ENCODE results near the gene ARHGAP15. TPM values are rescaled to one million over a fixed set of nuclear protein-coding genes. Genes with fewer than 3 reads are reported as not detected.

Gene ARHGAP15
- total RNA-seq, 1 donor from 2014 or later, result 14.2 TPM

DNA sequence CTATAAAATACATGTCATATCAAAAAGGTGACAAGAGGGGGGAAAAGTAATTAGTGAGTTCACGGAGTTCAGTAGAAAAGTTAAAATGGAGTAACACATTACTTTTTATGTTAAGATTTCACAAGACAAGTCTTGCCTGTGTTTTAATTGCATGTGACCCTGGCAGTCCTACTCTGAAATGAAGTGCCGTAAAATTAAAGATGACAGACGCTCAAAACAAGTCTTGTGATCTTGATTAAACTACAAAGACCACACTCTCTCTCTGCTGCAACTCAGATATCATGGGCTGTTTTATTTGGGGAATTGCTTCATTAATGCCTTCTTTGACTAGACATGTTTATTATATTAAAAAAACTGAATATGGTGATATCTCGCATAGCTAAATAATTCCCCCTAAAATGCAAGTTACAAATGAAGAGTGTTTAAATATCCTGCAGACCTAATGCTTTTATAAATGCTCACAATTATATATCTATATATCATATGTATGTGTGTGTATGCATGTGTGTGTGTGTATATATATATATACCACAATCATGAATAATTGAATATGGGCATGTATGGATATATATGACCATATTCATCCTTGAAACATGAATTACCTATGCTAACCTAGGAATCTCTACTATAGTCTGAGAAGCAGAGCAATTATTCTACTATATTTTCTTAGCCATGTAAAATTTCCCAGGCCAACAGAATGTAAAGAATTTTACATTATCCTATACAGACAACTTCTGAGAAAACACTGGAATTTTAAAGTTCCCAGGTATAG is 647.5 kb downstream of the ARHGAP15 start:
- no peak for DNase-seq

DNA sequence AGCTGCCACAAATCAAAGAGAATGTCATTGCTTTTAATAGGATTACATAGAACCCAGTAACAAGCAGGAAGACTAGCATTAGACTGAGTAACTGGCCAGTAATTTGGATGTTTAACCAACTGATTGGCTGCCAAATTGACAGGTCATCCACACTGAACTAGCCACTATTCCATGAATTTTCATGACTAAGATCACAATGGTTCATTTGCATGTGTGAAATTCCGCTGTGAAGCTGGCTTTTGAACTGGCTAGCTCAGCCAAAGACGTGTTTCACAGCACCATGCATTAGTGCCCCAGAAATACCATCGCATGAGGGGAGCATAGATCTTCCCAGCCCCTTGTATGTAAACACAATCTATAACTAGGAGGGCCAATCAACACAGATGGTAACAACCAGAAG is 649.8 kb downstream of the ARHGAP15 start:
- DNase-seq, result no peak

DNA sequence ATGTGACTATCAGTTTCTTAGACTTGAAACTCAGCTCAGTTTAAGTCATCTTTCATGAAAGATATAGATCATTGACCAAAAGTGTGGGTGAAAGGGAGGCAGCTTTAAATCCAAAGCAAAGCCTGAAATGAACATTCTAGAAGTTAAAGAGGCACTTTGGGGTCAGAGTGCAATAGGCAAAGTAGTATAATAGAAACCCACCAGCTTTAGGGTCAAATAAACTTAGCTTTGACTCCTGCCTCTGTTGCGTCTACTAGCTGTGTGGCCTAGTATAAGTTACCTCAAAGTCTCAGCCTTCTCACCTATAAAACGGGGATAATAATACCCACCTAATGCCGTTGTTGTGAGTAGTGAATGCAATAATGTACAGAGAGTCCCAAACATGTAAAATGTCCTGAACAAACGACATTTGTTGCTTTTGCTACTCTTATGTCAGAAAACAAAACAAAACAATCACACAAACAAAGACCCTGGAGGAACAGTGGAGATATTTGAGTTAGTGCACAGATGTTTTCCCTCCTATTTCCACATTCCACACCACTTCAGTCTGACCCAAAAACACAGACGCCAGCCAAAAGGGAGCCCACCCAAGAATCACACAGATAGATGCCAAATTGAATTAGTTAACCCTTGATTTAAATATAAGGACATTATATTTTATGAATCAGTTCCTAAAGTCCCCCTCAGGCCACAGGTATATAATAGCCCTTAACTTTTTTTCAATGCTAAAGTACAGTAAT is 657.0 kb downstream of the ARHGAP15 start:
- DNase-seq, result no peak

DNA sequence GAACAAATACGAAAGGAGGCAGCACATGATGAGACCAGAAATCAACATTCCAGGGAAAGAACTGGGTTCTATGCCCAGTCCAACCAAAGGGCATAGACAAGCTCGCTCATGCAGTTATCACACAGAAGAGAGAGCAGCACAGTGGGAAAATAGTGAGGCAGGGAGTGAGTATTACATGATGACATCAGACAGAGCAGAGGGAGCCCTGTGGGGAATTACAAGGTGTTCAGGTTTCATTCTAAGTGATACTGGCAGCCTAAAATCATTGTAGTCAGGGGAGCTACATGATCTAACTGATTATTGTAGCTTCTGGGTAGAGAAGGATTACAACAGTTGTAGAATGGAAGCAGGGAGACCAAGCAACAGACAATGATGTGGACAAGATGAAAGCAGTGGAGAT is 658.5 kb downstream of the ARHGAP15 start:
- no peak for DNase-seq

DNA sequence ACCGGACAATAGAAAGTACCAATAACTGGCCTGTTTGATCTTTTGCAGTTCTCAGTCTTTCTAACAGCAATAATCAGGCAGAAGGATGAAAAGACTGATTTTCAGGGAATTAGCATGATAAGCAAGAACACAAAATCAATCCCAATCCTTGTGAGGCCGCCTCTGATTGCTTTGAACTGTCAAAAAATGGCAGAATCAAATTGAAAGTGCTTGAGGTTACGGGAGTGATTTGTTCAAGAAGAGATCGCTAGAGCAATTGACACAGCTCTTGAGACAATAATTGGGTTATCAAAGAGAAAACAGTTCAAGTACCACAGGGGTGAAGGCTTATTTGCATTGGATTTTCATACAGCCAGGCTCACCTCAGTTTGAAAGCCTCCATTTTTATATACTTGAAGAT is 663.4 kb downstream of the ARHGAP15 start:
- DNase-seq, result no peak

DNA sequence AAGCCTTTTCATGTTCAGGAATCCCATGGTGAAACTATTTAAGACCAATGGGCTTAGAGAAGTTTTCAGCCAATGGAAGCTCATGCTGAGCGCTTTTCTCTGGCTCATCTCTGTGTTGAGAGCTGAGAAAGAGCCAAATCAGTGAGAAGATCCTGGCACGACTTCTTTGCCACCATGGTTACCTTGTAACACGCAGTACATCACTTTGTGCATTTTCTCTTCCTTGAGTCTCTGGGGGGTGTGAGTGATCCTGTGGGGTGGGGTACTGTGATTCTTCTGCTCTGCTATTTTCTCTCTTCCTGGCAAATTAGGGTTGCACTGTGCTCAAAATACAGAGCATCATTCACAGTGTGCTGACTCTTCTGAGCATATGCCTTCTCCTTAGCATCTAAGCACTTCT is 664.2 kb downstream of the ARHGAP15 start:
- no peak for DNase-seq

DNA sequence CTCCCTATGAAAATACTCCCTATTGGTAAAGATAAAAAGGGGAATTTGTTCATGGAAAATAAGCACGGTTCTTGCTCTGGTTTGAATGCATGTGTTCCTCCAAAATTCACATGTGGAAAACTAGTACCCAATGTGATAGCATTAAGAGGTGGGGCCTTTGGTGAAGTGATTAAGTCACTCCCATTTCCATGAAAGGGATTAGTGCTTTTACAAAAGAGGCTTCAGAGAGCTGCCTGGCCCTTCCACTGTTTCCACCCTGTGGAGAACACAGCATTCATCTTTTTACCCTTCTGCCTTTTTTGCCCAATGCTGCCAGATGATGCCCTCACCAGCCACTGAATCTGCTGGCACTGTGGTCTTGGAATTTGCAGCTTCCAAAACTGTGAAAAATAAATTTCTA is 666.8 kb downstream of the ARHGAP15 start:
- no peak for DNase-seq

DNA sequence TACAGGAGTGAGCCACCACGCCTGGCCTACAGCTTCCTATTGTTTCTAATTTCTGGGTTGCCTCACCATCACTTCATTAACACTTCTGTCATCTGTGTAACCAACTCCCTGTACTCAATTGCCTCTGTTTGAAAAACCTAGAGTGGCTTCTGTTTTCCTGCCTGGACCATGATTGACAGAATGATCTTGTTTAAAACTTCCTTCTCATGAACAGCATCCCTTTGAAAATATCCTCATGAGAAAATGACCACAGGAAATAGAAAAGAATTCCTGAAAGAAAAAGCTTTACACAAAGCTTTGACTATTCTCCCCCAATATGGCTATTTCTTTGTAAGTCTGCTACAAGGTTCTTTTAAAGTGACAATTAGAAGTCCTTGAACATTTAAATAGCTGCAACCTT is 672.3 kb downstream of the ARHGAP15 start:
- no peak for DNase-seq

DNA sequence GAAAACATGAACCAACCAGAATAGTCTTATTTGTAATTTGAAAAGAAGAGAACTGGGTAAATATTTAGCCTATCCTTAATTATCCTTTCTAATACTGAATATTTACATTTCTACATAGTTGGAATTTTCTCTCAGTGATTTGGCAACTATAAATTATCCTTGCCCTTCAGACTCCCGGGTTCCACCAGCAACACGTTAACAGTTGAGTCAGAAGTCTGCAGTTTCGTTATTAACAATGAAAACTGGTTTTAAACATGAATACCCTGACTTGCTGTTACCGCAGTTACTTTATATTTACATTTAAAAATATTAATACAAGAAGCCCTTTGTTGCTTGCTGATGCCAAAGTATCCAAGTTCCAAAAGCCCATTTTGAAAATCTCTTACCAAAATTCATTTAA is 673.0 kb downstream of the ARHGAP15 start:
- no peak for DNase-seq

DNA sequence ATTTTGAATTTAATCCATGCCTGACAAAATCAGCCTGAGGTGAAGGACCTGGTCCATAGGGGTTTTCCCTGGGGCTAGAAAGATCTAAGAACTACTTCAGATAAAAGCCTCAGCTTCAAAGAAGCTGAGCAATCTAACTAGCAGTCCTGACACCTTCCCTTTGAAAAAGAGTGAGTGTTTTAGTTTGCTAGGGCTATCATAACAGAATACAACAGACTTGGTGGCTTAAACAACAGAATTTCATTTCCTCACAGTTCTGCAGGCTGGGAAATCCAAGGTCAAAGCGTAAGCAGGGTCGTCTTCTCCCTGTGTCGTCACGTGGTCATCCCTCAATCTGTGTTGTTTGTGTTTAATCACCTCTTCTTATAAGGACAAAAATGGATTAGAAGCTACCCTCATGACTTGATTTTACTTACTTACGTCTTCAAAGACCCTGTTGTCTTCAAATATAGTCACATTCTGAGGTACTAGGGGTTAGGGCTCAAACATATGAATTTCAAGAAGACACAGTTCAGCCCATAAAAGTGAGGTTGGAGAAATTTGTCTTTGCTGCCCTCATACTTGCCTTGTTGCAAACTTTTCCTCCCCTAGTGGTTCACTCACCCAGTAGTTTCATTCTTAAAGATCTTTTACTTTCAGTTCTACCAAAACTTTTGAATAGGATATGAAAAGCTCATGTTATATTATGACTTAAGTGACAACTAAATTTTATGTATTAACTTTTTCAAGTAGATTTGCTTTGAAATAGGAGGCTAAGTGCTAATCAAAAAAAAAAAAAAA is 673.8 kb downstream of the ARHGAP15 start:
- no peak for DNase-seq

DNA sequence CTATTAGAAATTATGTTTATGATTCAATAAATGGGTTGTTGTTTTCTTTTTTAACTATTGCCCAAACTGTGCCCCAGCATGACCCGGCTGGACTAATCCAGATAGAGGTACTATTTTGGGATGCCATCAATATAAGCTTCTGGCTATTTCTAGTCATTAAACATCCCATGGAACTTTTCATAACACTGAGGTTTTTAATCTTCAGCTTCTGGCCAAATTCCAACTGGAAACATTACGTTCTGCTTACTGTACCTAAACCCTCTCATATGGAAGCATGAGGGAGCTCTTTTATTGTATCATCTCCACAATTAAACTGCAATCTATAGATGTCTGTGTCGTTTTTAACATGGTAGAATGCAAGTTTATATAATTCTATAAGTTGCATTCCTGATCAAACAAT is 674.7 kb downstream of the ARHGAP15 start:
- no peak for DNase-seq

DNA sequence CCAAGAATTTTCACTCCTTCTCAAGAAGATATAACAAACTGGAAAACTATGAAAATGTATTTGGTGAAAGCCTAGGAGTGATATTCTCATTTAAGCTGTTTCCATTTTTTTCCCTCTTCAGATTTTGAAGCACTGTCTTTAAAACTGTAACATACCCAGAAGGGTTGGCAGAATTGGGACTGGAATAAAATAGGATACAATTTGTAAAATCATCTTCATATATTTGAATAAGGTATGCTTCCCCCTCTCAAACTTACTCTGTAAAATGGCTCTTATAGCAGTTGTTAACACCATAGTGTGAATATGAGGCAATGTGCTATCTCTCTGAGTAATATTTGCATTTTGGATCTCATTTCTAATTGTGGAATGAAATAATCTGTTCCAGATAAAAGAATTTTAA is 676.4 kb downstream of the ARHGAP15 start:
- no peak for DNase-seq

DNA sequence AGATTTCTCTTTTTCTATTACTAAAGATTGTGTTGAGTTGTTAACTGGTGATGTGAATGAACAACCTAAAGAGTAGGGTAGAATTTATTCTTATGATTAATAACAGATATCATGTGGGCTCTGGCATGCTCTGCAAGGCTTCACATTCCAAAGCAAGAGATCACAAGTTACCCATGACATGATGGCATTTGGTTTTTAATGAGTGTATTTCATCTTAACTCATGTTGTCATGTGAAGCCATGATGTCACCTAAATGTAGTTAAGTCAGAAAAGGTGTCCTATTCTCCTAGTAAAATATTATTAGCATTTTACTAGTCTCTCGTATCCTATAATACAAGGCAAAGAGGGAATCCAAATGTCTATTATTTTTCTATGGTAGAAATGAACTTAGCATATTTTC is 678.0 kb downstream of the ARHGAP15 start:
- no peak for DNase-seq

DNA sequence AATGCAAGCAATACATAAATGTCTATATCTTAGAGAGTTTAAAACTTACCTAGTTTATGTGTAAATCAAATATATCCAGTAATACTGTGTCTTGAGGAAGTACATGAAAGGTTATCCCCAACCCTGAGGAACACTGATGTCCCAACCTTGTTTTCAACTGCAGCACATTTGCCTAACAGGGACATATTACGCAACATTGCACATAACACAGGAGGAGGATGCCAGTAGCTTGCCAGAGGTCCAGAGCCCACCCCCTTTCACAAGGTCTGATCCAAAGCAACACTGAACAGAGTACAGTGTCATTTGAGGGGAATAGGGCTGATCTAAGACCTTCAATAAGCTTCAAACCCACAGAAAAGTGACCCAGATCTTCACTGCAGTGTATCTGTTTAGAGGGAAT is 678.5 kb downstream of the ARHGAP15 start:
- DNase-seq, result no peak

DNA sequence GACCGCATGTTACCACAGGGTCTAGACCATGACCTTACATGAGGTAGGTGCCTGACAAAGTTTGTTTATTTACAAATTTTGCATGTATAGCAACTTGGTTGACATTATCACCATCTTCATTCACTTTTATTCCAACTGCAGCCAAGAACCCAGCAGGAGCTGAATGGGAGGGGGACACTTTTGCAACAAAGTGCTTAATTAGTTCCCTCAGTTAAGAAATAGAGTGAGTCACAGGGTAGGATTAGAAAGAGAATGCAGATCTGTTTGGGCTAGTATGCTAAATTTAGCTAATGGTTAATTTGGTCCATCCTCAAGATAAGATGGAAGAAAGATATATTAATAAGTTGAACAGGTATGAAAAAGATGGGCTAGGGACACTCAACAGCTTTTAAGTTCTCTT is 678.9 kb downstream of the ARHGAP15 start:
- no peak for DNase-seq

DNA sequence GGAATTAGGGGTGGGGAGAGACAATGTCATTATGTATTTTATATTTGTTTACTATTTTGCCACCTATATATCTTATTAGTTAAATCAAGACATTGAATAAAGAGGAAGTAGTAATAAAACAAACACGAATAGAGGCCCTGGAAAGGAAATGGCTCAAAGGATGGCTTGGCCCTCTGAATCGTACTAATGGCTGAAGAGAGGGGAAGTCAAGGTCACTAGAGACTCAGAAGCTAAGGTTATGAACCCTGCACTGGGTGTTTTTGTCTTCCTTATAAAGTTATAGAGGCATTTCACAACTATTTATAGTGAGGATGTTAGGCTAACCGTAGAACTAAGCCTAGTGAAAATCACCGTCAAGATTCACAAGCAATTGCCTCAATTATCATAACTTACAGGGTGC is 685.9 kb downstream of the ARHGAP15 start:
- no peak for DNase-seq

DNA sequence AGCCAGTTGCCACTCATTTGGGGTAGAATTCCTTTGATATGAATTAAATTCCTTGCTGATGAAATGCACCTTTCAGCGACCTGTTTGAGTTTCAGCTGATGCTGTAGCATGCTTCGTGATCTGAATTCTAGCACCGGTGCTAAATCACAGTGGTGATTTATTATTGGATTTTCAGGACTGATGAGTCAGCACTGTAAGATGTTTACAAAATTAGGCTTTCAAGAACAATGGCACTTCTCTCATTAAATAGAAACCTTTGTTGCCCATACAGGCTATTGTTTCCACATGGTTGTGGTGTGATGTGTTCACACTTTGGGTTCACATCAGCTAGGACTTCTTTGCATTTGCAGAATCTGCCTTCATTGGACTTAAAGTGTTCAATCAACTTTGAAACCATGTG is 687.7 kb downstream of the ARHGAP15 start:
- no peak for DNase-seq

Small RNAs within 50 kb of the gene (small RNA-seq; reads per million reads assigned to genes)
- not detected for gene MTND4LP12

Data from occipital lobe (tissue), 3 donors.